ENCODE measurements around the gene PHF20.
"Not testable (repeated sequence)": the region's sequence is repeated elsewhere in the genome, so short reads cannot be mapped to it uniquely, and the experiment has no call there.

Gene PHF20

DNA sequence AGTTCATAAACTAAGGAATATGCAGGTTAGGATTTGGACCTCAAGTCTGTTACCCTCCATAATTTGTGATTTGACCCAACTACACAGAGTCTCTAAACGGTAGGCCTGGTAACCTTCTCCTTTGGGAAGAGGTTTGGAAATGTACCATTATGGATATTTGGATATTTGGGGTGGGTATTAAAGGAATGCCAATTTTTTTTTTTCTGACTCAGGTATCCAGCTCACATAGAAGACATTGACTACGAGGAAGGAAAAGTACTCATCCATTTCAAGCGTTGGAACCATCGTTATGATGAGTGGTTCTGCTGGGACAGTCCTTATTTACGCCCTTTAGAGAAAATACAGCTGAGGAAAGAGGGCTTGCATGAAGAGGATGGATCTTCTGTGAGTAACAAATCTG lies 70.5 kb downstream of the PHF20 start:
- no peak for DNase-seq

DNA sequence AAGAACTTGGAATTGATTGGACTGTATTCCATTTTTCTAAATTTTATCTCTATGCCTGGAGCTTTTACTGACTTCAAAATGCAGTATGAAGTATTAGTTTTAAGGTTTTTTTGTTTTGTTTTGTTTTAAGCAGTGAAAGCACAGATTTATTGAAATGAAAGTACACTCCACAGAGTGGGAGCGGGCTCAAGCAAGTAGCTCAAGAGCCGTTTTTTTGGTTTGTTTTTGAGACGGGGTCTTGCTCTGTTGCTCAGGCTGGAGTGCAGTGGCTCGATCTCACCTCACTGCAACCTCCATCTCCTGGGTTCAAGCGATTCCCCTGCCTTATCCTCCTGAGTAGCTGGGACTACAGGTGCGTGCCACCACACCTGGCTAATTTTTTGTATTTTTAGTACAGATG lies 72.1 kb downstream of the PHF20 start:
- DNase-seq: not testable (repeated sequence)

DNA sequence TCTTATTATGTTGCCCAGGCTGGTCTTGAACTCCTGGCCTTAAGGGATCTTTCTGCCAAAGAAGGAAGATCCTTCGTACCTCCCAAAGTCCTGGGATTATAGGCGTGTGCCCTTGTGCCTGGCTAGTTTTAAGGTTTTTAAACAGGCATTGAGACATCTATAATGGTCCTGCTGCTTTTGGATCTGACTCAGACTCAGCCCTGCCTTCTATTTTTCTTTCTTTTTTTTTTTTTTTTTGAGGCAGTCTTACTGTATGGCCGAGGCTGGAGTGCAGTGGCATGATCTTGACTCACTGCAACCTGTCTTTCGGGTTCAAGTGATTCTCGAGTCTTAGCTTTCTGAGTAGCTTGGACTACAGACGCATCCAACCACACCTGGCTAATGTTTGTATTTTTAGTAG lies 73.7 kb downstream of the PHF20 start:
- DNase-seq: no peak

DNA sequence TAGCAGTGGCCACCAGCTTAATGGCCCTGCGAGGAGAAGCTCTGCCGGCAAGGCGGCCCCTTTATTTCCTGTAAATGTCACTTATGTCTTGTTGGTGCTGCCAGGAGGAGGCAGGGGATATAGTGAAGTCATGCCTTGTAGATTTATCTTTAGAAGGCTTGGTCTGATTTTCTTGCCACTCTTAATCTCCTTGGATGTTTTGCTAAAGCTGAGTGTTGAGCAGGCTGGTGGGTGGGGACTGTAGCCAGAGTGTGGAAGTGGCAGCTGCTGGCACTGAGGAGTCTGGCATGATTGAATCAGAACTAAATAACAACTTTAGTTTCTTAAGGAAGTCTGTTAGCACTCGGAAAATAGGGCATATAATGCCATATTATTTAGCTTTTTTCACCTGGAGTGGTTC lies 77.9 kb downstream of the PHF20 start:
- DNase-seq: no peak

DNA sequence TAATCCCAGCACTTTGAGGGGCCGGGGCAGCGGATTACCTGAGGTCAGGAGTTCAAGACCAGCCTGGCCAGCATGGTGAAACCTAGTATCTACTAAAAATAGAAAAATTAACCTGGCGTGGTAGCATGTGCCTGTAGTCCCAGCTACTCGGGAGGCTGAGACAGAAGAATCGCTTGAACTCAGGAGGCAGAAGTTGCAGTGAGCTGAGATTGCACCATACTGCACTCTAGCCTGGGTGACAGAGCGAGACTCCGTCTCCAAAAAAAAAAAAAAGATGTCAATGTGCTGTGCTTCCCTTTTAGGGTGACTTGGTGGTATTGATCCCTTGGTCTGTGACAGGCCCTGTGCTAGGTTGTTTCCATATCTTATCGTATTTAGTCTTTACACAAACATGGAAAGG lies 79.8 kb downstream of the PHF20 start:
- DNase-seq: not testable (repeated sequence)

DNA sequence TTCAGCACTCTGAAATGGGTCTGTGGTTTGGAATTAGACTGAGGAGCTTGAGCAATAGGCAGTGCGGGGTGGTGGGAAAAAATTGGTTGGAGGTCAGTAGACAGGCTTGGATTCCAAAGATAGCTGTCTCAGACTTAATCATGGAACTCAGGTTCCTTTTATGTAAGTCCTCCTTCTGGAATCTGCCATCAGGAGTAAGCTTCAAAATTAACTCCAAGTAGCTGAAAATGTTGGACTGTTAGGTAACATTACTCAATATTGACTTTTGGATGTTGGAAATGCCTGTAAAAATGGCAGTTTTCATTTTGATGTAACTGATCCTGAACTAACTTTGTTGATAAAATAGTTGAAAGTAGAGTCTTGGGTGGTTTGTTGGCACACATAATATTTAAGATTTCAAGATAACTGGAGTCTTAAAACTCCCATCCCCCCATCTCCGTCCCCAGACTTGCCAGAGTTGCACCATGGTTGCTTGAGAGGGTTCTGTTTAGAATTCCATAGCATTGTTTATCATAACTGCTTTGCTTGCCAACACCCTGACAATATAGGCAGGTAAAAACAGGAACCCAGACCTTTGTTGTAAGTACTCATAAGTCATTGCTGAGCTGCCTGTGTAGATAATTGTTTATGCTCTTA lies 83.0 kb downstream of the PHF20 start:
- no peak for DNase-seq

DNA sequence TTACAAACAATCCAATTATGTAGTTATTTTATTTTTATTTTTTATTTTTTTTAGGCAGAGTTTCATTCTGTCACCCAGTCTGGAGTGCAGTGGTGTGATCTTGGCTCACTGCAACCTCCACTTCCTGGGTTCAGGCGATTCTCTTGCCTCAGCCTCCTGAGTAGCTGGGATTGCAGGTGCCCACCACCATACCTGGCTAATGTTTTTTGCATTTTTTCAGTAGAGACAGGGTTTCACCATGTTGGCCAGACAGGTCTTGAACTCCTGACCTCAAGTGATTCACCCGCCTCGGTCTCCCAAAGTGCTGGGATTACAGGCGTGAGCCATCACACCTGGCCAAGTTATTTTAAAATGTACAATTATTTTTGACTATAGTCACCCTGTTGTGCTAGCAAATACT lies 83.8 kb downstream of the PHF20 start:
- not testable (repeated sequence) for DNase-seq

DNA sequence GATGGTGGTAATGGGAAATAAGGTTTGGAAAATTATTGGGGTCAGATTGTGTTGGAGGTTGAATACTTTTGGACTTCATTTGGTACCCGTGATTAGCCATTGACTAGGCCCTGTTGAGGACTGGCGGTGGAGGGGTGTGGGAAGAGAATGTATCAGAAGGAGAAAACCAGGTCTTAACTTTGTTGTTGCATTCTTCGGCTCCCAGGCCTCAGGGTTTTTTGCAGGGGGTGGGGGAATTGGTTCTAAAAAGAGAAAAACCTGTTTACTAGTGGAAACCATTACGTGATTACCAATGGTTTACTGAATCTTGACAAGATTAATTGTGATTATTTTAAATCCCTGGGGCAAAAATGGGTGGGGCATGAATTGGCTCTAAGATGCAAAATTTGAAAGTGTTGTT lies 85.1 kb downstream of the PHF20 start:
- no peak for DNase-seq

DNA sequence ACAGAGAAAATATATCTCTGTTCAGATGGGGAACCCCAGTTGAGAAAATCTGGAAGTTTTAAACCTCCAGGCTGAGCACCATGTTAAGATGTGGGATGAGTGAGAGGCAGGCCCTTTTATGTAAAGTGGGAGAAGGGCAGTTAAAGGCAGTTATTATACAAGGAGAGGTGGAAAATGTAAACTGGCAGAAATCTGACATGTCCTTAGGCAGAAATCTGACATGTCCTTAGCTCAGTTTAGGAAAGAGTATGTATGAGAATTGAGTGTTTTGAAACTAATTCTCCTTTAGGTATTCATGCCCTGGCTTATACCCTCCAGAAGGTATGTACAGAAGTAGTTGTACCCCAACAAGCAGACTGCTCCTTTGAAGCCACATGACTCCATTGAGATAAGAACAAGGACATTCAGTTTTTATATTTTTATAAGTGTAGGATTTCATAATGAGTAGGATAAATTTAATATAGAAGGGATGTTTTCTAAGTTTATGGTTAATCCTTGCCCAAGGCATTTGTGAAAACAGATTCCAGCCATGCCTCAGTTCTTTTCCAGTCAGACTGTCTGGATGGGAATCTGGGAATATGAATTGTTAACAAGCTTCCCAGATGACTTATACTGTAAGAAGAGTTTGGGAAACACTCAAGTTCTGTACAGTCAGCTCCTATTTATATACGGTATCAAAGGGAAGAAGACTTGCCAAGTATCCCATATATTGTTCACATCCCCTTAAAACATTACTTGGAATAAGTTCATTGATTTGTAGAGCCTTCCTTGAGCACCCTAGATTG lies 94.8 kb downstream of the PHF20 start:
- no peak for DNase-seq

DNA sequence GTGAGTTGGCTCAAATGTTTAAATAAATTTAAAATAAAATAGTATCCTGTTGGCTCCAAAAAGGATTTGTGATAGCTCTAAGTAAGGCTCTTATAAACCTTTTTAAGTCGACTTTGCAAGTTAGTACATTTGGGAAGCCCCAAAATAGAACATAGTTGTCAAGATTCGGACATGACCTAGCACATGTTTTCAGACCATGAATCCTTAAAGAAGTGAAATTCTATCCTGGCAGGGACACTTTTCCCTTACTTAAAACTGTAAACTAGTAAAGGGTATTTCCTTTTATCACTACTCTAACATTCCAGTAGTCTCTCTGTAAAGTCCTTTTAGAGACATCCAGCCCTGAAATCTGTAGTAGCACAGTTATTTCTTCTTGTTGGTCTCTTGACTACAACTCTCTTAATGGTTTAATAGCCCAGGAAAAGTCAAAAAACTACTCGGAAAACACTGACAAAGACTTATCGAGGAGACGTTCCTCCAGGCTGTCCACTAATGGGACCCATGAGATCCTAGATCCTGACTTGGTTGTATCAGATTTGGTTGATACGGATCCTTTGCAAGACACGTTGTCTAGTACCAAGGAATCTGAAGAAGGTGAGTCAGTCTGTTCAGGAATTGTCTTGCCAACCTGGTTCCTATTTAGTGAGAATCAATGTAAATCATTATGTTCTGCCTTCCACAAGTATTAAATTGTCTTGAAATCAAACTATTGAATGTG lies 98.9 kb downstream of the PHF20 start:
- no peak for DNase-seq

DNA sequence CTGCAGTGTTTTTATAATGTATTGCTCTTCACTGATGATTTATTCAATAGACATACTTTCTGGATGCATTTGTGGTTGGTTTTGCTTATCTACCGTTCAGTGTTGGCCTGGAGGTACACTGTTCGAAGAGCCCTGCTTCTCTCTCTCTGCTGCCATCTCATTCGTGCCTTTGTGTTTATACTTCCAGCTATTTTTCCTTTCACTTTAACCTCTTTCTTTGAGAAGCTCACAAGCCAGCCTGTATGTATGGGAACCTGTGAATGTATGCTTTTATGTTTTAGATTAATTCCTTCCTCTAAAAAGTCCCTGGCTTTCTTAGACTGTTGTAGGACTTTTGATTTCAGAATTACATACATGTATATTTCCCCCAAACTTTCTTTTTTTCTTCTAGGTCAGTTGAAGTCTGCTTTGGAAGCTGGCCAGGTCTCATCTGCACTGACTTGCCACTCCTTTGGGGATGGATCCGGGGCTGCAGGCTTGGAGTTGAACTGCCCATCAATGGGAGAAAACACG lies 99.5 kb downstream of the PHF20 start:
- no peak for DNase-seq

DNA sequence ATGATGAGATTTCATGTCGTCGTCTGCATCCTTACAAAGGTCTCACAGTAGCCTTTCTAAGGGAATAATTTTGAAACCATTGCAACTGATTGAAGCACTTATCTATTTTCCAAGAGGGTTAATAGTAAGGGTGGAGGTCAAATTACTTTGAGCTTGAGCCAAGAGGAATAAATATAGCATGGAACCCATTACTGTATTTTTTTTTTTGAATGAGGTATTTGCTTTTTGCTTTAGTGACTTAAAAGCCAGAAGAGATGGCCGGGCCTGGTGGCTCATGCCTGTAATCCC lies 104.2 kb downstream of the PHF20 start:
- no peak for DNase-seq

DNA sequence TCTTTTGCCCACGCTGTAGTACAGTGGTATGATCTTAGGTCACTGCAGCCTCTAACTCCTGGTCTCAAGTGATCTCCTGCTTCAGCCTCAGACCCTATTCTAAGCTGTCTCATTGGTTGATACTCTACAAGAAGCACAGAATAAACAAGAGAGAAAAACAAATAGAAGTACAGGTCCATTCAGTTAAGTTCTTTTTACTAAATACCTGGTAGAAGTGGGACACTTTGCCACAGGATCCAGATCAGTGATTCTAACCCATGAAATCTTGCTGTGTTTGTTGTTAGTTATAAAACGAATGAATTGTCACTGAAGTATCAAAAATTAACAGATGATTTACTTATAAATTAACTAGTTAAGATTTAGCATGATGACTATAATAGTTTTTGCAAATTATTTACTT lies 105.8 kb downstream of the PHF20 start:
- no peak for DNase-seq

DNA sequence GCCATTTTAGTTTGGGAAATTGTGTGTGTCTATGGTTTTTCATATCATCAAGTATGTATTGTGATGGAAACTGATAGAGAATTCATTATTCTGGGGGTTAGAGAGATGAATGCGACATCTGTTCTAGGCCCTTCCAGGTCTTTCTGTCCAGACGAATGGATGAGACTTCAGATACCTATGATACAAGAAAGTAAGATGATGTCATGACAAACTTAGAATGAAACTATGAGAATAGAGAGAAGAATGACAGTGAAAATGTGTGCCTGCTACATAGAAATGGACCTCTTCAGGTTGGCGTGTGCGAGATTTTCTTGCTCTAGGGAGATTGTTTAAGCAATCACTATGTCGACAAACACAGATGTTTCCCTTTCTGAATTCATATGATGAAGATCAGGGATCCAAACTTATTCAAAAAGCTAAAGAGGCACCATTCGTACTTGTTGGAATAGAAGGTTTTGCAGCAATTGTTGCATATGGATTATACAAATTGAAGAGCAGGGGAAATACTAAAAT lies 106.4 kb downstream of the PHF20 start:
- DNase-seq: no peak

DNA sequence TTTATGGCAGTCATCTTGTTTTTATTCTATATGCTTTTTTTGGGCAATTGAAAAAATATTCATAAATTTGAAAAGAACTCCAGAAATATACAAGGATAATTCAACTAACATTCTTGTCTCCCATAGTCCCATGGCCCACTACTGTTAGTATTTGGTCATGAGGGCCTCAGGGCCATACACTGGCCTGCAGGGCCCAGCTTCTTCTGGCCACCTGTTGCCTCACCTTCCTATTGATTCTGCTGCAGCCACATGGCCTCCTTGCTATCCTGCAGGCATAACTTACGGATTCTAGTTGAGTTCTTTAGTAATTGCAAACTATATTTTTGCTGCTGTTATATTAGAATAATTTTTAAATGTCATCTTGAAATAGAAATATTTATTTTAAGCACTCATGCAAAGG lies 109.9 kb downstream of the PHF20 start:
- no peak for DNase-seq

DNA sequence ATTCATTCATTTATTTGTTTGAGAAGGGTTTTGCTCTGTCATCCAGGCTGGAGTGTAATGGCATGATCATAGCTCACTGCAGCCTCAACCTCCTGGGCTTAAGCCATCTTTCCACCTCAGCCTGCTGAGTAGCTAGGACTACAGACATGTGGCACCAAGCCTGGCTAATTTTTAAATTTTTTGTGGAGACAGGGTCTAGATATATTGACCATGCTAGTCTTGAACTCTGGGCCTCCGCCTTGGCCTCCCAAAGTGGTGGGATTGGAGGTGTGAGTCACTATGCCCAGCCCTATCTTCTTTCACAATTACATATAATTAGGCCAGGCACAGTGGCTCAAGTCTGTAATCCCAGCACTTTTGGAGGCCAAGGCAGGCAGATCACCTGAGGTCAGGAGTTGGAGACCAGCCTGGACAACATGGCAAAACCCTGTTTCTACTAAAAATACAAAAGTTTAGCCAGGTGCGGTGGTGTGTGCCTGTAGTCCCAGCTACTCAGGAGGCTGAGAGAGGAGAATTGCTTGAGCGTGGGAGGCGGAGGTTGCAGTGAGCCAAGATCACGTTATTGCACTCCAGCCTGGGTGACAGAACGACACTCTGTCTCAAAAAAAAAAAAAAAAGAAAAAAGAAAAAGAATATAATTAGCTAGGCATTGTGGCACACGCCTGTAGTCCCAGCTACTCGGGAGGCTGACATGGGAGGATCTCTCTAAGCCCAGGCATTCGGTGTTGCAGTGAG lies 110.8 kb downstream of the PHF20 start:
- DNase-seq: not testable (repeated sequence)

DNA sequence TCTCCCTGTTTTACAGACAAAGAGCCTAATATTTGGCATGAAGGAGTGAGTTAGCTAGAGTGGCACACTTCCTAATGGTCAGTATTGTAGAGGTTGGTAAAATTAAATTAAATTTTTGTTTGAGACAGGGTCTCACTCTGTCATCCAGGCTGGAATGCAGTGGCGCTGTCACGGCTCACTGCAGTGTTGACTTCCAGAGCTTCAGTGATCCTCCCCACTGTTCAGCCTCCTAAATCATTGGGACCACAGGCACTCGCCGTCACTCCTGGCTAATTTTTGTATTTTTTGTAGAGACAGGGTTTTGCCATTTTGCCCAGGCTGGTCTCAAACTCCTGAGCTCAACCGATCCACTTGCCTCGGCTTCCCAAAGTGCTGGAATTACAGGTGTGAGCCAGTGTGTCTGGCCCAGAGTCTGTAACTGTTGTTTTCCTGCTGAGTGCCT lies 111.5 kb downstream of the PHF20 start:
- no peak for DNase-seq

DNA sequence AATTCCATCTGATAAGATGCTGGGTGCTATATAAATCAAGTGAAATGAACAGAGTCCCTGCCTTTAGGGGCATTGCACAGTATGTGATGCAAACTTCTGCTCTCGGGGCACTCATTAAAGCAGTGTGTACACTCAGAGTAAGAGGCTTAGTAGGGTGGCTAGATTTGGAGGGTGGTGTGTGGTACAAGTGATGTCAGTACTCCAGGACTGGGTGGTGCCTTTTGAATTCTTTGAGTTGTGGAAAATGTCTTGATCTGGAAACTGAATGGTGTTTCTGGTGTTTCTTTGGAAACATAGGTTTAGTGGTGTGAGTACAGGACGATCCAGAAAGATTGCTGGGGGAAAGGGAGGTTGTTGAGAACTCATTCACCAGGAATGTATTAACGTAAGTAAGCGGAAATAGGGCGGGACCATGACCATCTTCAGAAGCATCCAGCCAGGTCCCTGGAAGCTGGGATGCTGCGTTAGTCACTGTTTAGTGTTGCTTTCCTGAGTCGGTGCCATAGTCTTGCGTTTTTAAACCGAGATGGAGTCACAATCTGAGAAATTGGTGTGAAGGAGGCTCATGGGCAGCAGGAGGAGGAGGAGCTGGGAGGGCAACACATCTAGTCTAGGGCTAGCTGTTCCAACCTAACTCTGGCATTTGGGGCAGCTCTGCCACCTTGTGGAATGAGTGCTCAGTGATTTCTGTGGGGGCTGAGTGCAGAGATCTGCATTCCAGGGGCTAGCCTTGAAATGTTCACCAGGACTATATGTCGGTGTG lies 112.1 kb downstream of the PHF20 start:
- peak; percentile 46 to 49 for DNase-seq

DNA sequence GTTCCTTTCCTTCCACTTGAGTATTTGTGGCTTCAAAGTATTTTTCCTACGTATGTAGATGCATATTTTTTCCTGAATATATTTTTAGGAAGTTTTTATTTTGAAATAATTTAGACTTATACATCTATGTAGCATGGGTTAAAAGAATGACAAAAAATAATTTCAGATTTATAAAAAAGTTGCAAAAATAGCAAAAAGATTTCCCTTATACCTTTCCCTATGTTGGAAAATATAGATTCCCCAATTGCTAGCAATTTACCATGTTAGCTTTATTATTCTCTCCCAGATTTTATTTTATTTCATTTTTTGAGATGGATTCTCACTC lies 112.7 kb downstream of the PHF20 start:
- no peak for DNase-seq

DNA sequence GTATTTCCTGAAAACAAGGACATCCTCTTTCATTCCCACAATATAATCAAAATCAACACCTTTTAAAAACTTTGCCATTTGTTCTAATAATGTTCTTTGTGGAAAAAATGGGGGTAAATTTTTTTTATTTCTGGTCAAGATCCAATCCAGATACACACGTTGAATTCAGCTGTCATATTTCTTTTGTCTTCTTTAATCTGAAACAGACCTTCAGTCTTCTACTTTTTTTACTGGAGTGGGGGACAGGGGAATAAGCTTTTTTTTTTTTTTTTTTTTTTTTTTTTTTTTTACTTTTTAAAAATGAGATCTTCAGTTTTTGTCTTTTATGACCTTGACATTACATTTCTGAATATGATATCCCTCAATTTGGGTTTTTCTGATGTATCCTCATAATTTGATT lies 113.4 kb downstream of the PHF20 start:
- no peak for DNase-seq

DNA sequence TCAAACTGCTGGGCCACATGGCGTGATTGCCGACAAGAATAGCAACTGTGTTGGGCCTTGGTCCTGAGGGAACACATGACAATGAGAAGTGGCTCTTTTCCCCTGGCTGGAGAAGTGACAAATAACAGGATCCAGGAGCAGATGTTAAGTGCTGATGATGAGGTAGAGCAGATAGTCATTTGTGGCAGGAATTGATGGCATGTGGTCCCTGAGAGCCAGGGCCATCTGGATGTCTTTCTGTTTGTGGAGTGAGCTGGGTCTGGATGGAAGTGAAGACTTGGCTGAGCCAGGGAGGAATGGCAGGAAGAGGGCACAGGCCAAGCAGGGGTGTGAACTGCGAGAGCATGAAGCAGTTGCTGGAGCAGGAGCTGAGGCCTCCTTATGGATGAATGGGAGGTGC lies 114.7 kb downstream of the PHF20 start:
- DNase-seq: no peak

DNA sequence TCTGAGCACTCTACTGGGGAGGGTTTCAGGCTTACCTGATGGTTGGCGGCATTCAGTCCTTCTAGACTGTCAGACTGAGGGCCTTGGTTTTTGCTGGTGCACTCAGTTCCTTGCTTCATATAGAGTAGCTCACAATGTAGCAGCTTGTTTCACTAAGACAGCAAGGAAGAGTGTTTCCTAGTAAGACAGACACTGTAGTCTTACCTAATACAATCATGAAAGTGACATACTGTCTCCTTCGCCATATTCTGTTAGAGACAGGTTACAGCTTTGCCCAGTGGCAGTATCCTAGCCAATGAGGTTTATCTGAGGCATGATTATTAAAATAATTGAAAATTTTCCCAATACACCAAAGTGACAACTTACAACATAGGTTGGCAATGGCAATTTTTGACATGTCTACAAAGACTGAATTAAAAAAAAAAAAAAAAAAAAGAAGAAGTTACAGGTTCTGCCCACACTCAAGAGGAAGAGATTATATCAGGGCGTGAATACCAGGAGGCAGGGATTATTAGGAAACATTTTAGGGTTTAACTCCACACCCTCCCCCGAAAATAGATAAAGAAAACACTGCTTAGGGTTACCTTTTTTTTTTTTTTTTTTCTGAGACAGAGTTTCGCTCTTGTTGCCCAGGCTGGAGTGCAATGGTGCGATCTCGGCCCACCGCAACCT lies 115.7 kb downstream of the PHF20 start:
- DNase-seq: no peak

Data from stimulated activated CD4-positive, alpha-beta T cell treated with anti-CD3 and anti-CD28 coated beads, Interleukin-4, amount 100 ng/mL, for 4 hours (primary cell).